GM12878 (cell line): ENCODE results near the gene CDH4. TPM values are rescaled to one million over a fixed set of nuclear protein-coding genes. Genes with fewer than 3 reads are reported as not detected.

Source experiments
- ATAC-seq: fragments of 200-7000 bp; cut with Tn5 transposase; 3 replicates; pipeline ENCODE4 v1.9.1; 2020; ENCODE audit warnings: mild to moderate bottlenecking, moderate library complexity
- BruUV-seq: library from RNA; stranded (reverse); fragments of 400-500 nt; replicated peaks from 2 replicates; lab custom pipeline; 2021; lab: Mats Ljungman, UMichigan
- CTCF ChIA-PET: fragments of 300-600 bp; sonication (Branson Sonifier 250); formaldehyde crosslinking; extraction: SDS; loops from one replicate; lab custom pipeline; 2021; ENCODE audit warnings: inconsistent platforms; lab: Yijun Ruan, JAX
- POLR2A ChIA-PET: fragments of 350-600 bp; formaldehyde crosslinking; extraction: SDS; loops from one replicate; lab custom pipeline; 2021; ENCODE audit warnings: inconsistent platforms; lab: Charles Lee
- RAD21 ChIA-PET: fragments of 300-600 bp; sonication (Branson Sonifier 250); formaldehyde crosslinking; loops from one replicate; lab custom pipeline; 2023; ENCODE audit warnings: antibody characterized with exemption; ENCODE audit not compliant: unreplicated experiment; lab: Charles Lee
- SMC1A ChIA-PET: fragments of 300-600 bp; sonication (Branson Sonifier 250); formaldehyde crosslinking; loops from one replicate; lab custom pipeline; 2023; ENCODE audit not compliant: unreplicated experiment, uncharacterized antibody; lab: Charles Lee
- DNase-seq: peaks from one replicate; pipeline ENCODE4 v3.0.0-alpha.2; 2011; ENCODE audit warnings: low read depth, low spot score
- FAIRE-seq: peaks from 3 replicates; lab custom pipeline; 2011; peaks lifted over from hg19 to GRCh38; lab: Jason Lieb, UNC
- H2AFZ ChIP-seq: 2 replicates; pipeline ENCODE4 v1.6.0; 2011; ENCODE audit warnings: low read depth, low read length, control low read depth; ENCODE audit not compliant: control insufficient read depth
- H3K27ac ChIP-seq: 2 replicates; pipeline ENCODE4 v1.5.1; 2011; ENCODE audit warnings: control low read depth; ENCODE audit not compliant: control insufficient read depth, insufficient read depth
- H3K27me3 ChIP-seq, 2 experiments: replicated peaks in 1 of 2; 2 replicates each; pipeline versions ENCODE4 v1.6.0 to v1.6.1; 2011; ENCODE audit warnings: low read length in 1 of 2; ENCODE audit not compliant: control insufficient read depth in 2 of 2, insufficient read depth in 2 of 2
- H3K36me3 ChIP-seq, 2 experiments: 2 replicates each; pipeline ENCODE4 v1.5.1; 2011; ENCODE audit warnings: low read length in 1 of 2; ENCODE audit not compliant: control insufficient read depth in 2 of 2, insufficient read depth in 2 of 2
- H3K4me1 ChIP-seq: 2 replicates; pipeline ENCODE4 v1.6.1; 2011; ENCODE audit warnings: mild to moderate bottlenecking, low read length, moderate library complexity, mixed read lengths; ENCODE audit not compliant: control insufficient read depth, insufficient read depth
- H3K4me2 ChIP-seq: 2 replicates; pipeline ENCODE4 v1.6.0; 2011; ENCODE audit warnings: control low read depth; ENCODE audit not compliant: control insufficient read depth, insufficient read depth
- H3K4me3 ChIP-seq: fragments of 200-600 bp; sonication (generic); 2 replicates; pipeline ENCODE4 v1.5.1; 2016
- H3K79me2 ChIP-seq: 2 replicates; pipeline ENCODE4 v1.6.0; 2011; ENCODE audit warnings: low read length; ENCODE audit not compliant: control insufficient read depth, insufficient read depth
- H3K9ac ChIP-seq: 2 replicates; pipeline ENCODE4 v1.8.0; 2011; ENCODE audit warnings: low read length, control low read depth, mixed read lengths; ENCODE audit not compliant: control insufficient read depth, insufficient read depth
- H3K9me3 ChIP-seq: replicated peaks from 3 replicates; pipeline ENCODE4 v1.5.1; 2011; ENCODE audit warnings: mild to moderate bottlenecking, low read length; ENCODE audit not compliant: control insufficient read depth, insufficient read depth
- H4K20me1 ChIP-seq: 2 replicates; pipeline ENCODE4 v1.6.0; 2011; ENCODE audit not compliant: control insufficient read depth, insufficient read depth
- BCLAF1 ChIP-seq: fragments of 450-650 bp; IDR thresholded peaks from 2 replicates; pipeline ENCODE4 v1.6.1; 2017; ENCODE audit warnings: antibody characterized with exemption, mild to moderate bottlenecking, moderate library complexity
- CEBPZ ChIP-seq: fragments of 150-350 bp; IDR thresholded peaks from 2 replicates; pipeline ENCODE4 v1.6.1; 2016; ENCODE audit warnings: low read depth, low read length
- CREB1 ChIP-seq: IDR thresholded peaks from 2 replicates; pipeline ENCODE4 v1.6.1; 2012; ENCODE audit warnings: low read depth, mild to moderate bottlenecking, inconsistent platforms
- ESRRA ChIP-seq: IDR thresholded peaks from 2 replicates; pipeline ENCODE4 v1.6.1; 2012; ENCODE audit warnings: mild to moderate bottlenecking, low read length, improper control_type of control experiment
- LARP7 ChIP-seq: fragments of 450-650 bp; IDR thresholded peaks from 2 replicates; pipeline ENCODE4 v1.6.1; 2017; ENCODE audit warnings: mild to moderate bottlenecking
- POLR2AphosphoS2 ChIP-seq: IDR thresholded peaks from 2 replicates; pipeline ENCODE4 v1.6.1; 2011; ENCODE audit warnings: low read depth, mild to moderate bottlenecking, low read length, improper control_type of control experiment, moderate library complexity
- PRDM15 ChIP-seq: fragments of 450-650 bp; formaldehyde crosslinking; IDR thresholded peaks from 2 replicates; pipeline ENCODE4 v1.4.0; 2020; ENCODE audit warnings: mild to moderate bottlenecking, moderate library complexity
- SIX5 ChIP-seq: IDR thresholded peaks from 2 replicates; pipeline ENCODE4 v1.6.1; 2011; ENCODE audit warnings: mild to moderate bottlenecking, low read depth, low read length, moderate library complexity; ENCODE audit not compliant: severe bottlenecking
- SREBF2 ChIP-seq: IDR thresholded peaks from 2 replicates; pipeline ENCODE4 v1.6.1; 2012; ENCODE audit warnings: mild to moderate bottlenecking, low read length
- STAT1 ChIP-seq: fragments of 450-650 bp; conservative IDR thresholded peaks from 2 replicates; pipeline ENCODE4 v1.6.1; 2014; ENCODE audit warnings: antibody characterized with exemption, mild to moderate bottlenecking
- WGBS: methylation state at CpG from one replicate; pipeline ENCODE4 v1.1.6; 2016; ENCODE audit warnings: low lambda C conversion rate; ENCODE audit not compliant: insufficient replicate concordance, insufficient coverage; ENCODE audit errors: missing lambda C conversion rate; 5-methylcytosine and 5-hydroxymethylcytosine counted together
- in situ Hi-C: fragments of 300-500 bp; cut with MboI; formaldehyde crosslinking; loops from 9 replicates; pipeline ENCODE4 v1.14.3; 2018; ENCODE audit warnings: mixed read lengths
- intact Hi-C: fragments of 100-400 bp; cut with micrococcal nuclease; formaldehyde crosslinking; loops from one replicate; pipeline ENCODE4 v1.14.2; 2022; ENCODE audit not compliant: unreplicated experiment
- polyA plus RNA-seq, 11 experiments: library from polyadenylated mRNA; depleted of rRNA in 4 of 11; unstranded in 6 of 11; stranded (reverse) in 5 of 11; fragments of >200 nt; fragmentation: Nextera tagmentation in 4 of 11; fragmentation: Illumina TruSeq in 1 of 11; extraction: Ambion mirVana in 4 of 11; extraction: Trizol in 1 of 11; gene quantifications; 1 replicate in 1 of 11; 2 replicates in 10 of 11; pipeline versions ENCODE4 v1.2.1 to v1.2.3, GENCODE V29; 2011 to 2016; ENCODE audit warnings: inconsistent platforms in 2 of 11, missing spikeins in 2 of 11, low read depth in 1 of 11
- total RNA-seq, 4 experiments: library from RNA; depleted of rRNA in 3 of 4; stranded (reverse); fragments of >200 nt in 3 of 4; fragmentation: Illumina TruSeq in 1 of 4; extraction: Trizol in 1 of 4; gene quantifications; 2 replicates each; pipeline versions ENCODE4 v1.2.1 to v1.2.3, GENCODE V29; 2013 to 2021

Gene CDH4
- total and polyA plus RNA-seq, 10 of the 15 experiments (the other 5 are each of a cell fraction or from before 2014, with no cell fraction given), result not detected

- H3K36me3 ChIP-seq, result no peaks in the 10 kb centered on the region
- H3K9ac ChIP-seq, result no peak overlapping the region
- H4K20me1 ChIP-seq, result no peaks in the 10 kb centered on the region
- ChIA-PET CTCF (no interaction called here), RAD21 (no interaction called here), POLR2A (no interaction called here), SMC1A (no interaction called here)
- TF ChIP-seq STAT1, result no peak
- TF ChIP-seq BCLAF1, result no peak
- no peak for TF ChIP-seq SREBF2
- no peak for TF ChIP-seq POLR2AphosphoS2
- TF ChIP-seq SIX5, result no peak
- TF ChIP-seq LARP7, result no peak
- TF ChIP-seq ESRRA, result no peak
- TF ChIP-seq PRDM15, result no peak
- no peak for TF ChIP-seq CEBPZ
- TF ChIP-seq CREB1, result no peak
- H3K4me2 ChIP-seq, result no peak overlapping the region
- no peak overlapping the region for H3K4me3 ChIP-seq
- no peaks in the 10 kb centered on the region for H3K9me3 ChIP-seq
- H3K27ac ChIP-seq, result no peak overlapping the region
- H3K4me1 ChIP-seq, result no peaks in the 10 kb centered on the region
- no peaks in the 10 kb centered on the region; a peak in 2 of 4 replicates for H3K27me3 ChIP-seq
- intact Hi-C loops (no loop called here), in situ Hi-C loops (no loop called here)
- BruUV-seq, result no TSS peak
- ATAC-seq, result no peak
- no peak for FAIRE-seq
- H2AFZ ChIP-seq, result no peak overlapping the region
- 42% methylated on average over 17 of the region's 17 CpGs for WGBS
- DNase-seq, result no peak
- no peaks in the 10 kb centered on the region for H3K79me2 ChIP-seq
Measured at GRCh38 chr20:61764471-61765025, 512.5 kb downstream of the CDH4 start.
